H1 (cell line): ENCODE results near the gene ANGPTL4. TPM values are rescaled to one million over a fixed set of nuclear protein-coding genes. Genes with fewer than 3 reads are reported as not detected.
A peak's percentile ranks its signal among the peaks of the same experiment; 100 is the strongest.

Experiments
- CTCF ChIA-PET: fragments of 300-600 bp; sonication (Branson Sonifier 250); formaldehyde crosslinking; loops from one replicate; lab custom pipeline; 2021; ENCODE audit not compliant: partially characterized antibody; lab: Charles Lee
- POLR2A ChIA-PET: fragments of 300-600 bp; sonication (Branson Sonifier 250); formaldehyde crosslinking; loops from one replicate; lab custom pipeline; 2021; ENCODE audit warnings: inconsistent platforms; ENCODE audit not compliant: partially characterized antibody; lab: Charles Lee
- DNase-seq, 2 experiments: peaks; one replicate each; pipeline versions ENCODE4 v3.0.0 to v3.0.0-alpha.2; 2010 to 2022; ENCODE audit warnings: low spot score in 2 of 2, low read depth in 1 of 2, mixed read lengths in 1 of 2
- FAIRE-seq: peaks from 2 replicates; lab custom pipeline; 2011; peaks lifted over from hg19 to GRCh38; lab: Jason Lieb, UNC
- H2AFZ ChIP-seq: 2 replicates; pipeline ENCODE4 v1.8.1; 2012; ENCODE audit warnings: low read length, inconsistent platforms
- H2AK5ac ChIP-seq: 2 replicates; pipeline ENCODE4 v1.6.1; 2013; ENCODE audit warnings: low read depth, low read length
- H2BK120ac ChIP-seq: replicated peaks from 2 replicates; pipeline ENCODE3; 2013; ENCODE audit warnings: low read depth, low read length, inconsistent platforms
- H2BK12ac ChIP-seq: 2 replicates; pipeline ENCODE4 v1.6.1; 2013; ENCODE audit warnings: low read depth, low read length
- H2BK15ac ChIP-seq: 2 replicates; pipeline ENCODE4 v1.6.1; 2013; ENCODE audit warnings: low read length
- H2BK20ac ChIP-seq: 2 replicates; pipeline ENCODE4 v1.6.1; 2013; ENCODE audit warnings: low read length
- H2BK5ac ChIP-seq: 2 replicates; pipeline ENCODE4 v1.6.1; 2013; ENCODE audit warnings: low read depth, low read length
- H3K14ac ChIP-seq: 2 replicates; pipeline ENCODE4 v1.6.1; 2013; ENCODE audit warnings: inconsistent platforms; ENCODE audit not compliant: insufficient read length
- H3K18ac ChIP-seq: 2 replicates; pipeline ENCODE4 v1.6.1; 2013; ENCODE audit warnings: low read length; ENCODE audit errors: extremely low read depth
- H3K23ac ChIP-seq: 2 replicates; pipeline ENCODE4 v1.6.1; 2013; ENCODE audit warnings: inconsistent platforms; ENCODE audit not compliant: insufficient read length
- H3K23me2 ChIP-seq: 2 replicates; pipeline ENCODE4 v1.6.1; 2013; ENCODE audit warnings: low read depth, low read length
- H3K27ac ChIP-seq: 2 replicates; pipeline ENCODE4 v1.6.1; 2011; ENCODE audit warnings: low read depth, low read length, inconsistent platforms
- H3K27me3 ChIP-seq, 4 experiments: replicated peaks in 1 of 4; 1 replicate in 1 of 4; 2 replicates in 3 of 4; pipeline versions ENCODE4 v1.6.1 to v1.8.1; 2011 to 2013; ENCODE audit warnings: low read length in 3 of 4, mild to moderate bottlenecking in 3 of 4, inconsistent platforms in 2 of 4, mixed read lengths in 2 of 4, moderate library complexity in 1 of 4; ENCODE audit not compliant: control insufficient read depth in 3 of 4, insufficient read depth in 3 of 4; ENCODE audit errors: extremely low read depth in 1 of 4
- H3K36me3 ChIP-seq, 4 experiments: 2 replicates each; pipeline versions ENCODE4 v1.6.1 to v1.8.1; 2011 to 2013; ENCODE audit warnings: mild to moderate bottlenecking in 4 of 4, low read length in 3 of 4, moderate library complexity in 2 of 4, control low read depth in 1 of 4, inconsistent platforms in 1 of 4; ENCODE audit not compliant: insufficient read depth in 4 of 4, control insufficient read depth in 2 of 4
- H3K4ac ChIP-seq: replicated peaks from 2 replicates; pipeline ENCODE3; 2013; ENCODE audit warnings: low read length, low read depth, mixed read lengths, inconsistent platforms; ENCODE audit not compliant: insufficient read length
- H3K4me1 ChIP-seq, 4 experiments: replicated peaks in 1 of 4; 1 replicate in 1 of 4; 2 replicates in 3 of 4; pipeline versions ENCODE4 v1.6.1 to v1.8.1; 2011 to 2013; ENCODE audit warnings: low read length in 3 of 4, inconsistent platforms in 2 of 4, mixed read lengths in 1 of 4; ENCODE audit not compliant: insufficient read depth in 4 of 4, control insufficient read depth in 3 of 4
- H3K4me2 ChIP-seq, 2 experiments: 2 replicates each; pipeline versions ENCODE4 v1.6.1 to v1.8.1; 2011 to 2013; ENCODE audit warnings: low read depth in 2 of 2, low read length in 2 of 2, control low read depth in 1 of 2, inconsistent platforms in 1 of 2, mild to moderate bottlenecking in 1 of 2; ENCODE audit not compliant: insufficient read depth in 1 of 2
- H3K4me3 ChIP-seq, 4 experiments: fragments of 200-600, 300-600 bp in 1 of 4; sonication (generic), shearing (Covaris generic), sonication (Bioruptor Twin) in 1 of 4; 2 replicates each; pipeline versions ENCODE4 v1.5.1 to v1.8.1; 2011 to 2016; ENCODE audit warnings: low read length in 4 of 4, low read depth in 3 of 4, control low read depth in 2 of 4, inconsistent platforms in 2 of 4, mild to moderate bottlenecking in 2 of 4, mixed read lengths in 1 of 4, moderate library complexity in 1 of 4; ENCODE audit not compliant: insufficient read depth in 2 of 4; ENCODE audit errors: extremely low read depth in 1 of 4
- H3K56ac ChIP-seq: replicated peaks from 2 replicates; pipeline ENCODE3; 2013; ENCODE audit warnings: low read depth, mild to moderate bottlenecking, mixed read lengths, low read length, inconsistent platforms; ENCODE audit not compliant: insufficient read length
- H3K79me1 ChIP-seq: 2 replicates; pipeline ENCODE4 v1.6.1; 2013; ENCODE audit warnings: low read depth, low read length, control low read depth
- H3K79me2 ChIP-seq, 2 experiments: 2 replicates each; pipeline versions ENCODE4 v1.6.1 to v1.8.1; 2012 to 2013; ENCODE audit warnings: low read length in 2 of 2, mild to moderate bottlenecking in 2 of 2, inconsistent platforms in 1 of 2; ENCODE audit not compliant: insufficient read depth in 2 of 2, control insufficient read depth in 1 of 2
- H3K9ac ChIP-seq, 4 experiments: replicated peaks in 1 of 4; 1 replicate in 1 of 4; 2 replicates in 3 of 4; pipeline versions ENCODE4 v1.6.1 to v1.8.1; 2011 to 2013; ENCODE audit warnings: low read depth in 3 of 4, low read length in 3 of 4, control low read depth in 2 of 4, mild to moderate bottlenecking in 2 of 4, moderate library complexity in 2 of 4, inconsistent platforms in 1 of 4; ENCODE audit errors: extremely low read depth in 1 of 4
- H3K9me3 ChIP-seq, 2 experiments: 2 replicates each; pipeline versions ENCODE4 v1.6.1 to v1.8.1; 2012 to 2013; ENCODE audit warnings: mild to moderate bottlenecking in 2 of 2, moderate library complexity in 2 of 2, control low read depth in 1 of 2, inconsistent platforms in 1 of 2, low read depth in 1 of 2, low read length in 1 of 2, mixed read lengths in 1 of 2; ENCODE audit not compliant: insufficient read depth in 2 of 2
- H4K20me1 ChIP-seq, 2 experiments: replicated peaks in 1 of 2; 2 replicates each; pipeline versions ENCODE3 to v1.8.1; 2011 to 2013; ENCODE audit warnings: inconsistent platforms in 2 of 2, low read length in 2 of 2, mild to moderate bottlenecking in 1 of 2; ENCODE audit not compliant: insufficient read depth in 2 of 2, control insufficient read depth in 1 of 2
- H4K5ac ChIP-seq: 2 replicates; pipeline ENCODE4 v1.6.1; 2013; ENCODE audit warnings: low read length, low read depth, mixed read lengths, inconsistent platforms; ENCODE audit not compliant: insufficient read length
- H4K8ac ChIP-seq: 2 replicates; pipeline ENCODE4 v1.8.0; 2013; ENCODE audit warnings: mild to moderate bottlenecking, moderate library complexity, low read length, inconsistent platforms; ENCODE audit not compliant: insufficient read depth; ENCODE audit errors: extremely low read depth
- H4K91ac ChIP-seq: replicated peaks from 2 replicates; pipeline ENCODE3; 2013; ENCODE audit warnings: low read length, mixed read lengths, inconsistent platforms; ENCODE audit not compliant: insufficient read length
- ATF2 ChIP-seq: IDR thresholded peaks from 2 replicates; pipeline ENCODE4 v1.6.1; 2012; ENCODE audit warnings: low read length, inconsistent platforms
- EP300 ChIP-seq, 2 experiments: IDR thresholded peaks; 1 replicate in 1 of 2; 2 replicates in 1 of 2; pipeline ENCODE4 v1.6.1; 2011 to 2012; ENCODE audit warnings: low read depth in 2 of 2, low read length in 2 of 2, mild to moderate bottlenecking in 2 of 2, borderline replicate concordance in 1 of 2, inconsistent platforms in 1 of 2, moderate library complexity in 1 of 2
- POLR2A ChIP-seq, 2 experiments: IDR thresholded peaks; 1 replicate in 1 of 2; 2 replicates in 1 of 2; pipeline ENCODE4 v1.6.1; 2011; ENCODE audit warnings: low read depth in 2 of 2, low read length in 2 of 2, mild to moderate bottlenecking in 2 of 2; ENCODE audit errors: control extremely low read depth in 1 of 2
- SIX5 ChIP-seq: IDR thresholded peaks from 2 replicates; pipeline ENCODE4 v1.6.1; 2011; ENCODE audit warnings: mild to moderate bottlenecking, low read depth, low read length
- TAF7 ChIP-seq: optimal IDR thresholded peaks from 2 replicates; pipeline ENCODE3; 2011; ENCODE audit warnings: low read depth, mild to moderate bottlenecking, inconsistent platforms, low read length, moderate library complexity, borderline replicate concordance
- WGBS, 2 experiments: shearing (Covaris generic) in 1 of 2; methylation state at CpG; one replicate each; pipeline versions ENCODE4 v1.1.6 to v1.1.7; 2013 to 2015; ENCODE audit warnings: low lambda C conversion rate in 2 of 2, mixed read lengths in 2 of 2, inconsistent platforms in 1 of 2, low coverage in 1 of 2, missing lambda C conversion rate in 1 of 2; ENCODE audit not compliant: insufficient replicate concordance in 2 of 2, insufficient coverage in 1 of 2, insufficient read length in 1 of 2; ENCODE audit errors: extremely low coverage in 1 of 2, missing lambda C conversion rate in 1 of 2; 5-methylcytosine and 5-hydroxymethylcytosine counted together
- polyA plus RNA-seq, 7 experiments: library from polyadenylated mRNA; depleted of rRNA in 3 of 7; stranded (reverse) in 5 of 7; unstranded in 2 of 7; fragments of >200 nt in 5 of 7; fragments of 200-250 nt in 2 of 7; gene quantifications; 1 replicate in 5 of 7; 2 replicates in 1 of 7; 4 replicates in 1 of 7; pipeline versions ENCODE4 v1.2.1 to v1.2.3, GENCODE V29; 2011 to 2013; ENCODE audit warnings: missing spikeins in 2 of 7, mixed read lengths in 2 of 7
- total RNA-seq: library from RNA; stranded (reverse); fragmentation: NEBNext Ultra II Directional; extraction: Animal tissue kit (Norgen Biotek cat#: 25700); gene quantifications from 2 replicates; pipeline ENCODE4 v1.2.1, GENCODE V29; 2021

The ANGPTL4 gene
- total and polyA plus RNA-seq, 2 of the 8 experiments (the other 6 are each of a cell fraction or from before 2014, with no cell fraction given): 2.3 to 6.5 TPM

DNA sequence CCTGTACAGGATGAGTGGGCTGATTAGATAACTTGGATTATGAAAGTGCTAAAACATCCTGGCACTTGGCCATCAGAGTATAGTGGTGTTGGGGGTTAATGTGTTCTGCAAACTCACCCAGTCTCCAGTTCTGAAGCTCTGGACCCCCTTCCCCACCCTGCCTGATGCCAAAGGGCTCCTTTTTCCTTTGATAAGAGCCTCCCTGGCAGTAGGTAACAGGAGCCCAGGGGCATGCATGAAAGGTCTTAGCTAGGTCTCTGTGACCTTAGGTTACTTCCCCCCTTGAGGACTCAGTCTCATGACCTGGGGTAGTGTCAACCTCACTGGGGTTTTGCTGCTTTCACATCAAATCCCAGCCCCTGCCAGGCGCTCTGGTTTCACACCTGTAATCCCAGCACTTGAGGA is 40.2 kb upstream of the ANGPTL4 start:
- Histone ChIP-seq H3K27ac (no peak overlapping the region), H2BK20ac (no peak overlapping the region), H2AK5ac (no peak overlapping the region), H3K18ac (no peak overlapping the region), H4K8ac (no peak overlapping the region), H3K4me3 (no peak overlapping the region), H3K27me3 (no peaks in the 10 kb centered on the region), H3K23me2 (peaks cover 16% of the 10 kb centered on the region), H3K9me3 (no peaks in the 10 kb centered on the region), H2AFZ (no peak overlapping the region), H3K14ac (no peak overlapping the region), H3K4ac (no peak overlapping the region), H3K23ac (no peak overlapping the region), H3K56ac (no peak overlapping the region), H3K79me2 (peaks cover 0 to 33% of the 10 kb centered on the region in 2 experiments; a peak in 2 of 4 replicates), H4K5ac (no peak overlapping the region), H2BK120ac (no peak overlapping the region), H3K4me2 (no peak overlapping the region; a peak in 1 of 4 replicates), H4K20me1 (peaks cover 5 to 15% of the 10 kb centered on the region in 2 experiments), H2BK12ac (no peak overlapping the region), H2BK15ac (no peak overlapping the region), H3K4me1 (peaks cover 0 to 13% (median 6%) of the 10 kb centered on the region in 4 experiments; a peak in 5 of 7 replicates), H3K9ac (no peak overlapping the region), H3K79me1 (peaks cover 10% of the 10 kb centered on the region; the same call in 1 of the 2 replicates), H2BK5ac (no peak overlapping the region), H3K36me3 (peaks cover 13 to 20% (median 15%) of the 10 kb centered on the region in 4 experiments), H4K91ac (no peak overlapping the region)
- FAIRE-seq (no peak), DNase-seq (no peak)
- POLR2A ChIA-PET: interaction anchor here (0.5 to 27.1 kb wide), 19 partner anchors 5 to 1881 kb away, joined by 3 to 583 read pairs (median 3); partner anchors contain the start of genes CD320, MARCHF2, NDUFA7 and RPS28
- CTCF ChIA-PET: interaction anchor here (0.7 to 5.2 kb wide), 9 partner anchors 11 to 74 kb away, joined by 3 to 32 read pairs (median 4); no protein-coding TSS in a partner anchor
- TF ChIP-seq TAF7 (peak; percentile 39), EP300 (IDR thresholded peaks at IDR 0.05; ENCODE audit: borderline replicate concordance in 1 of 2, low read depth in 2 of 2, low read length in 2 of 2) (no peak), SIX5 (no peak), ATF2 (peak; percentile 78; the same call in 1 of the 2 replicates), POLR2A (IDR thresholded peaks at IDR 0.05; ENCODE audit: control extremely low read depth in 1 of 2, low read depth in 2 of 2, low read length in 2 of 2) (peak in 1 of 2 experiments; percentile 68; a peak in 2 of 3 replicates)
- 90% methylated on average over 1 of the region's 1 CpG; no CpG with 5 or more reads in 1 of the 2 experiments for WGBS, 2 experiments
